DMS 273 (cell line): ENCODE data around the gene C6orf120.

Experiments used
- DNase-seq: peaks from one replicate; lab custom pipeline; 2025; ENCODE audit not compliant: unreplicated experiment; lab: John Stamatoyannopoulos, UW

The C6orf120 gene

DNA sequence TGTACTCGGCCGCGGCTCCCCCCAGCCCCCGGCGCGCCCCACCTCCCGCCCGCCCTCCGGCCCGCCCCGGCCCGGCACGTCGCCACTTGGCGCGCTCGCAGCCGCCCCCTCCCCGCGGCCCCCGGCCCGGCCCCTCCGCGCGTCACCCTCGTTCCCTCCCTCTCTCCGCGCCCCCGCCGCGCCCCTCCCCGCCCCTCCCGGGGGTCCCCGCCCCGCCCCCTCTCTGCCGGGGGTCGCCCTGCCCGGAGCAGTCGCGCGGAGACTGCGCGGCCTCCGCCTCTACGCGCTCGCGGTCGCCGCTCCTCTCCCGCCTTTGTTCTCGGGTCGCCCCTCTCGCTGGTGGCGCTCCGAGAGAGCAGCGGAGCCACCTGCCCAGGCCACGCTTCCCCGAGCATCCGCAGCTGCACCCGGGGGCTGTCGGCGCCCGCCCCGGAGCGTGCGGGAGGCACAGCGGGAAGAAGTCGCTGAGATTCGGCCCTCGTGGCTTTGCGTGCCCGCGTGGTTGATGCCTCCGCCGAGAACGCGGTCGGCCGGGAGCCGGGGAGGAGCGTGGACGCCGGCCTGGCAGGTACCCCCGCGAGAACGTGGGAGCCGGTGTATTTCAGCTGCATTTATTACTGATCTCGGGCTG, 22.7 kb downstream of the C6orf120 start, which contains the start of gene PHF10:
TSS of gene PHF10 (minus strand) at position 7 of the 631 bp plus-strand sequence. CDS start 569 bp downstream, outside the sequence.
- DNase-seq: peak; percentile 90

DNA sequence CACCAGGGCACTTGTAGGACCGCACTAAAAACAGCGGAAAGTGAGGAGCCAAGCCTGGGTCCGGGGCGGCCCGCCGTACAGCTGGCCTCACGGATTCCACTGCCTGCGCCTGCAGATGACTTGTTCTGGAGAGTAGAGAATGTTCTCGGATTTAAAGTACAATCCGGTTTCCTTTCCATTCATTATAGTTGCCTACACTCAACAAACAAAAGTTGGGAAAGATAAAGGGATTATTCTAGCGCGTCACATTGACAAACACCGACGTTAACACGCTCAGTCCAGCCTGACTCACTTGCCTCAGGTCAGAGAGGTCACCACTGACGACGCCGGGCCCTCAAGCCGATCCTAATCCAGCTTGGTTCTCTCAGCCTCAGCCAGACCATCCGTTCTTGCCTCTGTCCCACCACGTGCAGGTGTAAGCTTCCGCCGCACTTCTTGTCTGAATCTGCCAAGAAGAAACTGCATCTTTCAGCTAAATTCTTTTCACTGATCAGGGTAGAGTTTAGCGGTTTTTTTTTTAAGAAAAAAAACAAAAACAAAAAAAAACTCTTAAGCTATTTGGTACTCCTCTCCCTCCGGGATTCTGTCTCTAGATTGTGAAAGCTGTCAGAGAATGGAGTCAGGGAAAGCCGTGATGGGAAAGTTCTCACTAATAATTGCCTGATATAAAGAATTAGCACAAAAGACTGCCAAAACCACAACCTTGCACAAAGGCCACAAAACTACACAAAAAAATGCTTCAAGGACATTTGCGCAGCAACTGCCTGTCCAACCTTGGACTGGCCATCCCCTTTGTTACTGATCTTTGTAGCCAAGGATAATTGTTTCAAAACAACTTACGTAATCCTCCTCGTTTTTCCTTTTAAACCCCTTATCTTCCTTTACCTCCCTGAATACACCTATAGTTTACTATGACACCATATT, 23.5 kb downstream of the C6orf120 start:
- DNase-seq: no peak

DNA sequence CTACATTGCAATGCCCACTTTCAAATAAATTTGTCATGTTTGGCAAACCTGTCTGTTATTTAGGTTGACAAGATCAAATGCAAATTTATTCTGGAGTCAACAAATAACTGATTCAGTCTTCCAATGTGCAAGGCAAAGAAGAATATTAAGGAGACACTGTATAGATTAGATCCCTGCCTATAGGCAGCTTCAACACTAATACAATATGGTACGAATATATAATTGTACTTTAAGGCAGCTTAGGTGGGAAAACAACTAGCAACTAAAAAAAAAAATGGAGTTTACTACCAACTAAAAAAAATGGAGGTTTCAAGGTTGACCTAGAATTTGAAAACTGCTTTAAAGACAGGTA, 24.1 kb downstream of the C6orf120 start:
- DNase-seq: no peak

DNA sequence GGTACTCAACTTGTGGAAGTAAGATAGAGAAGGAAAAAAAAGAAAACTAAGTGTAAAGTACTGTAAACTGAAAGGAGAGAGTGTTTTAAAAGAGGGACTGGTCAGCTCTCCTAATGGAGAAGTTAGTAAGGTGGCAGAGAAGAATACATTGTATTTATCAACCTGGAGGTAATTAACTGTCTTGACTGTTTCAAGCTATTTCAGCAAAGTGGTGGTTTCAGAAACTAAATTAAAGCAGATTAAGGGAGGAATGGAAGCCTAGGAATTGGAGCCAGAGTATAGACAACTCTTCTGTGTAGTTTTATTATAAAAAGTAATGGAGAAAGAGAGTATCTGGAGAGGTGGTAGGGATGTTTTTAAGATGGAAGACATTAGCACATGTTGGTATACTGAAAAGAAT, 25.0 kb downstream of the C6orf120 start:
- no peak for DNase-seq

DNA sequence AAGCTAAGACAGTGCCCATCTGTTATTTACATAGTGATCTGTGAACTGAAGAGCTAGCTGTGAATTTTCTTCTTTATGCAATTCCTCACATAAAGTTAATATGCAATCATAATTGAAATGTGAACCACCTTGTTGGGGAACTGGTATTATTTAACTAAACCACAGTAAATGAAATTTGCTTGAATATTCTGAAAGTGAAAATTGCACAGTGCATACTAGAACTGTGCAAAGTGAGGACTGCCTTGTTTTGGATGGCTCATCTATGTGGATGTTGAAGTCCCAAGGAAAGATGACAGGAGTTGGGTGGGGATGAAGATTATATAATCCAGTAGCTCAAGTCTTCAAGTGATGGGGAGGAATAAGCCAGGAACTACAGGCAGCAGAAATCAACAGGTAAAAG, 28.0 kb downstream of the C6orf120 start:
- DNase-seq: no peak

DNA sequence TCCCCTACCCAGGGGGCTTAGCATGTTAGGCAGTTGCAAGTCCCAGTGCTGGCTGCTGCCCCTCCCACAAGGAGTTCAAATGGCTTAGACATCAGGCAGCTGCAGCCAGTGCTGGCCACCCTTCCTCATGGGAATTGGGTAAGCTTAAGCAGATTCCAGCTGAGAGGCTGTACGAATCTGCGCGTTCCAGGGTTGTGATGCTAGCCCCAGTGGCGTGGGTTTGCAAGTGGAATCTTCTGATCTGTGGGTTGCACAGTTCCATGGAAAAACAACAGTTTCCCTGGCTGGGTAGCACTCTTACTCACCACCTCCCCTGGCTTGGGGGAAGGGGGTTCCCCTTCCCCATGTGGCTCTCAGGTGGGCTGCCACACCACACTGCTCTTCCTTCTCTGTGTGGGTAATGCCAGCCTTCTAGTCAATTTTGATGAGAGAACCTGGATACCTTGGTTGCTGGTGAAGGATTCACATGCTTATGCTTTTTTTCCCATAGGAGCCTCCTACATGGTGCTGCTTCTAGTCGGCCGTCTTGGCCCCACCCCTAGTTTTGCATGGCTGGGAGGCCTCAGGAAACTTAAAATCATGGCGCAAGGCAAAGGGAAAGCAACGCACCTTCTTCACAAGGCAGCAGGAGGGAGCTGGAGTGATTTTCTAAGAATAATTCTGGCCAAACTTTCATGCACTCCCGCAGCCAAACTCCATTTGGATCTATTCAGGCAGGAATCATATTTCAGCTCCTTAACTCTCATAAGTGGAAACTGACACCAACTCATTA, 36.5 kb downstream of the C6orf120 start:
- DNase-seq: peak; percentile 62

DNA sequence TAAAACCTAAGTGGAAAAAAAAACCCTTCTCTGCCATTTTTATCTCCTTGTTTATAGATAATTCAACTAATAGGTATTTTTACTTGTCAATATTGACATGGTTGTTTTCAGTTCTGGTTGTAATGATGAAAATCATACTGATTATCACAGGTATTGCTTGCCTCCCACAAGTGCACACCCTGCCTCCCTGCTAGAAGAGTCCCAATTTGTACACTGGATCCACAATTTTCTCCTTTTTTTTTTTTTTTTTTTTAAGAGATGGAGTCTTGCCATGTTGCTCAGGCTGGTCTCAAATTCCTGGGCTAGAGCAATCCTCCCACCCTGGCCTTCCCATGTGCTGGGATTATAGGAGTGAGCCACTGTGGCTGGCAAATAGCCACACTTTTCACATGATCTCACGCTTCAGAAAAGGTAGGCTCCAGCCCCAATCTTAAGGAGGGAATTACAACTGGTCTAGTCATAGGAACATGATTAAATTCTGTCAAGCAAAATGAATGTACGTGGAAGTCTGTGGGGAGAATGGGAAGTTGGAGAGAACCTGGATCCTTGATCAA, 37.1 kb downstream of the C6orf120 start:
- peak; percentile 62 for DNase-seq

DNA sequence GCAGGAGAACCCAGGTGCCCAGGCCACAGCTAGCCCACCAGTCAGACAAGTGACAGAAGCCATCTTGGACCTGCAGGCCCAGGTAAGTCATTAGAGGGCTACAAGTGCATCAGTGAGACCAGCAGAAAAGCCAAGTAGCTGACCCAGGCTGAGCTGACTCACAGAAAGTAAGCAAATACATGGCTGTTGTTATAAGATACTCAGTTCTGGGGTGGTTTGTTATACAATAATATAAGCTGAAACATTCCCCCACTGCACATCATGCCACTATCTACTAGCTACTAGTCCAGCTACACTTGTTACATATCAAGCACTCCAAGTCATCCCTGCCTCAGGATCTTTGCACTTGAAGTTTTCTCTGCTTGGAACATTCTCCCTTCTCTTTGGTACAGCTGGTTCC, 39.4 kb downstream of the C6orf120 start:
- no peak for DNase-seq

DNA sequence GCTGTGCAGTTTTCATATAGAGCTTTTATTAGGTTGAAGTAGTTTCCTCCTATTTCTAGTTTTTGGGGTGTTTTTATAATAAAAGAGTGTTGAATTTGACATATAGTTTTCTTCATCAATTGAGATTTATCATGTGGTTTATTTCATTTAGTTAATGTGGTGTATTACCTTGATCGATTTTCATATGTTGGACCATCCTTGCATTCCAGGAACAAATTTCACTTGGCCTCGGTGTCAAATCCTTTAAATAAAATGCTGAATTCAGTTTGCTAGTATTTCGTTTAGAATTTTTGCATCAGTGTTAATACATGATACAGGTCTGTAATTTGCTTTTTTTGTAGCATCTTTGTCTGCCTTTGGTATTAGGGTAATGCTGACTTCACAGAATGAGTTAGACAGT, 43.5 kb downstream of the C6orf120 start:
- no peak for DNase-seq

DNA sequence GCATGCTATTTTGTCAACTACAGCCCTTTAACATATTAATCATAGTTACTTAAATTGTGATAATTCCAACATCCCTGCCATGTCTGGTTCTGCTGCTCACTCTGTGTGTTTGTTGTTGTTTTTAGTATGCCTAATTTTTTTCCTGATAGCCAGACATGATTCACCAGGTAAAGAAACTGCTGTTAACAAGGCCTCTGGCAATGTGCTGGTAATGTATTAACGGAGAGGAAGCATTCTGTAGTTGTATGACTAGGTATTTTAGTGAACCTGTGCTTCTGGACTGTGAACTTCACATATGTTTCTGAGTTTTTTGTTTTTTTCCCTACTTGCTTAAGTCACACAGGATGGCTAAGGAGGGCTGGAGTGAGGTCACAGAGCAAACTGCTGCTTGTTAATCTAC, 44.6 kb downstream of the C6orf120 start:
- DNase-seq: no peak

DNA sequence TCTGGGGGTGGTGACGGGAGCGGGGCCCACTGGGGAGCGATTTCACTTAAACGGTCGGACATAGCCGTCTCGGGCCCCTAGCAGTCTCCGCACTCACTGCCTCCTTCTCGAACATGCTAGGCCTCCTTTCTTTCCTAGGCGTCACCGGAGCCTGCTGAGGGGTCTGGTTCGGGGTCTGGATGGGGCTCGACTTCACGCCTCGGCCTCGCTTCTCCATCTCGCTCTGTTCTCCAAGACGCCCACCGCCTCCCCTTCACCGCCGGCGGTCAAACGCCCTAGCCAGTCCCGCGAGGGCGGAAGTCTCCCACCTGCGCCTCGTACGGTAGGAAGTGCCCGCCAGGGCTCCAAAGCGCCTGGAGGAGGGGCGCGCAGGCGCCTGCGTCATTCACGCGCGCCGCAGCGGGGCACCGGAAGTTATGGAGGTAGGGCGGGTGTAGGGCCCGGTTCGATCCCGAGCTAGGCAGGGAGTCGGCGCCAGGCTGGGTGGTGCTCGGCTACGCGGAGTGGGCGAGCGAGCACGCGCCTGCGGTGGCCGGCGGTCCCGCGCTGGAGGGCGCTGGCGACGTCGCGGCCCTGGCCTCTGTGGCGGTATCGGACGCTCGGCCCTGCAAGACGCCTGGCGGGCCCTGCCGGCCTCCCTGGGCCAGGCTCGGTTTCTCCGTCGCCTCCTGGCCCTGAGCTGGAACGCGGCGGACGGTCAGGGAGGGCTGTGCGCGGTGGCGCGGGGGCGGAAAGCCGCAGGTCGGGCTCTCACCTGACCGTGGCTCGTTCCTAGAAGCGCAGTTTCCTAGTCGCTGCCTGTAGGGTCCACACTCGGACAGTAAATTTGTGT, 49.5 kb downstream of the C6orf120 start, which contains the start of the genes DYNLT2 and ERMARD:
TSS of gene DYNLT2 (minus strand) at position 331 of the 832 bp plus-strand sequence. CDS start at position 217, 114 bp downstream.
TSS of gene ERMARD (plus strand) at position 381 of the 832 bp plus-strand sequence. CDS start at position 417, 36 bp downstream.
- DNase-seq: peak; percentile 98

DNA sequence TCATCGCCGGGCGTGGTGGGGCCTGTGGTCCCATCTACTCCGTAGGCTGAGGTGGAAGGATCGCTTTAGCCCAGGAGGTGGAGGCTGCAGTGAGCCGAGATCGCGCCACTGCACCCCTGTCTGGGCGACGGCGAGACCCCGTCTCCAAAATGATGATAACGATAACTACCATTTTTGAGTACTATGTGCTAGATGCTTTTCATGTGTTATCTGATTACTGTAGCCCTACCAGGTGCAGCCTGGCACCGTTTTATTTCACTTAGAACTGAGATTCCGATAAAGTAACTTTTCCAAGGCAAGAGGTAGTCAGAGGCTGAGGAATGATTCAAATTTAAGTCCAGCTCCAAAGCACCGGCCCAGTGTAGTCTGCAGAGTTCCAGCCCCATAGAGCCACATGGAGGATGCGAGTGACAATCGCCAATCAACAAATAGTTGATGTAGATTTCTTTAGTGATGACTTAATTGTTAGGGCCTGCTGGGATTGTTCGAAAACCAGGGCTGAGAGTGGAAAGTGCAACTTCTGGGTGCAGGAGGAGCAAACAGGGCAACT, 50.2 kb downstream of the C6orf120 start:
- no peak for DNase-seq
